NB4 (cell line): ENCODE measurements around the gene PLEKHG1.

Experiments
- CTCF ChIP-seq: IDR thresholded peaks from one replicate; pipeline ENCODE4 v1.5.1; 2012; ENCODE audit warnings: low read depth, low read length
- POLR2A ChIP-seq: IDR thresholded peaks from 2 replicates; pipeline ENCODE4 v1.6.1; 2011; ENCODE audit warnings: mild to moderate bottlenecking; ENCODE audit not compliant: insufficient read length; ENCODE audit errors: extremely low read depth

- TF ChIP-seq CTCF (no peak), POLR2A (no peak)
Observed at GRCh38 chr6:150565945-150566344, 33.7 kb upstream of the PLEKHG1 start.
